Panc1 (cell line): ENCODE measurements around the gene FYCO1. TPM values are rescaled to one million over a fixed set of nuclear protein-coding genes. Genes with fewer than 3 reads are reported as not detected.

Source experiments
- ATAC-seq: fragments of 200-7000 bp; cut with Tn5 transposase; 2 replicates; pipeline ENCODE4 v1.9.1; 2020; ENCODE audit warnings: mild to moderate bottlenecking, moderate library complexity
- BruUV-seq: library from RNA; stranded (reverse); fragments of 400-500 nt; replicated peaks from 2 replicates; lab custom pipeline; 2021; lab: Mats Ljungman, UMichigan
- CTCF ChIA-PET: fragments of 300-600 bp; sonication (Branson Sonifier 250); formaldehyde crosslinking; loops from one replicate; lab custom pipeline; 2022; ENCODE audit warnings: antibody characterized with exemption; lab: Charles Lee
- POLR2A ChIA-PET: fragments of 300-600 bp; sonication (Branson Sonifier 250); formaldehyde crosslinking; loops from one replicate; lab custom pipeline; 2022; ENCODE audit warnings: antibody characterized with exemption; lab: Charles Lee
- DNase-seq: peaks from one replicate; pipeline ENCODE4 v3.0.0-alpha.2; 2010; ENCODE audit warnings: low read depth, low spot score
- H3K27ac ChIP-seq: 2 replicates; pipeline ENCODE4 v1.5.1; 2011; ENCODE audit warnings: mild to moderate bottlenecking, low read length, inconsistent platforms
- H3K27me3 ChIP-seq: fragments of 200-500 bp; sonication (Bioruptor generic); 2 replicates; pipeline ENCODE4 v1.6.0; 2014; ENCODE audit warnings: low read length, inconsistent platforms; ENCODE audit not compliant: control insufficient read depth, insufficient read depth
- H3K36me3 ChIP-seq: fragments of 200-500 bp; sonication (Bioruptor generic); 2 replicates; pipeline ENCODE4 v1.5.1; 2014; ENCODE audit warnings: inconsistent platforms, mild to moderate bottlenecking, low read length, moderate library complexity; ENCODE audit not compliant: control insufficient read depth, insufficient read depth
- H3K4me1 ChIP-seq: 2 replicates; pipeline ENCODE4 v1.5.1; 2011; ENCODE audit warnings: inconsistent platforms, mild to moderate bottlenecking, low read length, moderate library complexity; ENCODE audit not compliant: control insufficient read depth, insufficient read depth
- H3K4me3 ChIP-seq, 2 experiments: 2 replicates each; pipeline ENCODE4 v1.5.1; 2011 to 2012; ENCODE audit warnings: low read depth in 2 of 2, low read length in 2 of 2, mild to moderate bottlenecking in 2 of 2, inconsistent platforms in 1 of 2, moderate library complexity in 1 of 2
- H3K9me3 ChIP-seq: fragments of 200-500 bp; sonication (Bioruptor generic); 2 replicates; pipeline ENCODE4 v1.5.1; 2014; ENCODE audit warnings: low read depth, mild to moderate bottlenecking, inconsistent platforms, low read length, moderate library complexity; ENCODE audit not compliant: control insufficient read depth, insufficient read depth
- CTCF ChIP-seq: fragments of 450-650 bp; IDR thresholded peaks from 2 replicates; pipeline ENCODE4 v1.5.1; 2017; ENCODE audit warnings: mild to moderate bottlenecking
- POLR2AphosphoS5 ChIP-seq: IDR thresholded peaks from 2 replicates; pipeline ENCODE4 v1.6.1; 2012; ENCODE audit warnings: mild to moderate bottlenecking, low read depth, low read length, moderate library complexity
- REST ChIP-seq, 2 experiments: IDR thresholded peaks; 2 replicates each; pipeline ENCODE4 v1.6.1; 2011 to 2012; ENCODE audit warnings: low read depth in 2 of 2, control low read depth in 1 of 2, low read length in 1 of 2, mild to moderate bottlenecking in 1 of 2, moderate library complexity in 1 of 2; ENCODE audit not compliant: insufficient read depth in 1 of 2
- SIN3A ChIP-seq: IDR thresholded peaks from 2 replicates; pipeline ENCODE4 v1.6.1; 2012; ENCODE audit warnings: low read depth, mild to moderate bottlenecking, low read length, moderate library complexity, borderline replicate concordance; ENCODE audit not compliant: insufficient read depth
- TCF7L2 ChIP-seq: IDR thresholded peaks from 2 replicates; pipeline ENCODE4 v1.6.1; 2011; ENCODE audit warnings: mild to moderate bottlenecking, low read depth, low read length, inconsistent platforms
- in situ Hi-C: cut with HindIII; loops from 2 replicates; pipeline ENCODE4 v1.10.0; 2016; ENCODE audit warnings: low sequenced_read_pairs, low pct_unique_long_range_greater_than_20kb
- intact Hi-C: fragments of 100-400 bp; cut with micrococcal nuclease; formaldehyde crosslinking; loops from one replicate; pipeline ENCODE4 v1.10.0; 2022; ENCODE audit not compliant: unreplicated experiment
- total RNA-seq: library from RNA; stranded (reverse); gene quantifications from one replicate; pipeline ENCODE4 v1.2.1, GENCODE V29; 2021; ENCODE audit not compliant: unreplicated experiment

FYCO1 gene
- total RNA-seq, 1 experiment from 2014 or later = 8.7 TPM

- no peak for ATAC-seq
- no peak for TF ChIP-seq REST (IDR thresholded peaks at IDR 0.05; ENCODE audit: insufficient read depth in 1 of 2, low read depth in 2 of 2, low read length in 1 of 2)
- TF ChIP-seq TCF7L2 = no peak
- no peak for TF ChIP-seq SIN3A
- no peak for TF ChIP-seq POLR2AphosphoS5
- TF ChIP-seq CTCF = no peak
- CTCF ChIA-PET = interaction anchor here (0.7 kb wide), 1 partner anchor 325 kb away, joined by 3 read pairs; no protein-coding TSS in a partner anchor
- H3K27ac ChIP-seq = no peak overlapping the region
- in situ Hi-C loops (no loop called here), intact Hi-C loops (no loop called here)
- no peaks in the 10 kb centered on the region for H3K4me1 ChIP-seq
- no peak overlapping the region for H3K4me3 ChIP-seq
- POLR2A ChIA-PET = no interaction called here
- no peaks in the 10 kb centered on the region for H3K27me3 ChIP-seq
- no TSS peak for BruUV-seq
- no peaks in the 10 kb centered on the region for H3K9me3 ChIP-seq
- no peak for DNase-seq
- H3K36me3 ChIP-seq = no peaks in the 10 kb centered on the region; the same call in 1 of the 2 replicates
Measured at GRCh38 chr3:45962033-45962432, 33.6 kb downstream of the FYCO1 start.

GRCh38 chr3:45960289-45960688 is 35.3 kb downstream of the FYCO1 start:
- DNase-seq (no peak), ATAC-seq (no peak)
- no peak overlapping the region for H3K4me3 ChIP-seq
- TF ChIP-seq POLR2AphosphoS5 = no peak
- TF ChIP-seq SIN3A = no peak
- no peak for TF ChIP-seq REST (IDR thresholded peaks at IDR 0.05; ENCODE audit: insufficient read depth in 1 of 2, low read depth in 2 of 2, low read length in 1 of 2)
- TF ChIP-seq TCF7L2 = no peak
- no peak for TF ChIP-seq CTCF
- no TSS peak for BruUV-seq
- H3K9me3 ChIP-seq = no peaks in the 10 kb centered on the region
- ChIA-PET POLR2A (no interaction called here), CTCF (no interaction called here)
- no peaks in the 10 kb centered on the region for H3K27me3 ChIP-seq
- intact Hi-C loops = no loop called here
- no peak overlapping the region for H3K27ac ChIP-seq
- H3K4me1 ChIP-seq = no peaks in the 10 kb centered on the region
- in situ Hi-C loops = no loop called here
- H3K36me3 ChIP-seq = no peaks in the 10 kb centered on the region; the same call in 1 of the 2 replicates
